ENCODE results near the gene RCL1. TPM values are rescaled to one million over a fixed set of nuclear protein-coding genes. Genes with fewer than 3 reads are reported as not detected.

Gene RCL1, protein sequence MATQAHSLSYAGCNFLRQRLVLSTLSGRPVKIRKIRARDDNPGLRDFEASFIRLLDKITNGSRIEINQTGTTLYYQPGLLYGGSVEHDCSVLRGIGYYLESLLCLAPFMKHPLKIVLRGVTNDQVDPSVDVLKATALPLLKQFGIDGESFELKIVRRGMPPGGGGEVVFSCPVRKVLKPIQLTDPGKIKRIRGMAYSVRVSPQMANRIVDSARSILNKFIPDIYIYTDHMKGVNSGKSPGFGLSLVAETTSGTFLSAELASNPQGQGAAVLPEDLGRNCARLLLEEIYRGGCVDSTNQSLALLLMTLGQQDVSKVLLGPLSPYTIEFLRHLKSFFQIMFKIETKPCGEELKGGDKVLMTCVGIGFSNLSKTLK
- 7.8 and 12.4 TPM in 2 replicates for total RNA-seq

DNA sequence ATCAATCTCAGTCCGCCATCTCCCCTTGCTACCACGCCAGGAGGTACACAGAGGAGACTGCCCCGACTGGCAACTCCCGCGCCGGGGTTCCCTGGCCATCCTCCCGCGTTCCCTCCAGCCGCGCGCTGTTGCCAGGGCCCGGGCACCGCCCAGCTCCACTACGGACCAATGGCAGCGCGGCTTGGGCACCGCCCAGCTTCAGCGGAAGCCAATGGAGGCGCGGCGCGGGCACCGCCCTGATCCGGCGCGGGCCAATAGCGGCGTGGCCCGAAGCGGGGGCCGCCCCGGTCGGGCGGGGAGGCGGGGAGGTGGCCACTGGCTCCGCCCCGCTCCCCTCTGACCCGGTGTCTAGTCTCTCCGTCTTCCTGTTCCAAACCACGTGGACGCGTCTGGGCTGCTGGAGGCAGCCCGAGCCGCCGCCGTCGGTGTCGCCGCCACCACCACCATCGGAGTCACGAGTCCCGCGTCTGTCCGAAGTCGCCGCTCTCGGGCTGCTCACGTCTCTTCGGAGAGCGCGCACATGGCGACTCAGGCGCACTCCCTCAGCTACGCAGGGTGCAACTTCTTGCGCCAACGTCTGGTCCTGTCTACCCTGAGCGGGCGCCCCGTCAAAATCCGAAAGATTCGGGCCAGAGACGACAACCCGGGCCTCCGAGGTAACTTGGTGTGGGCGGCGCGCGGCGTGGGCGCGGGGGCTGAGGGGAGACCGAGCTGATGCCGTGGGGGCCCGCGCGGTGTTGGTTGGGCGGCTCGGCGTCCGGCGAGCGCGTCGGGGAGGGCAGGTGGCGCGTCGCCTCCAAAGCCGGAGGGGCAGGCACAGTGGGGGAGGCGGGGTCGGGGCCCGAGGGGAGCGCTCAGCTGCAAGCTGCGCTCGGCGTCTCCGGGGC is at the start of gene RCL1:
Gene RCL1 (plus strand): TSS at position 373 of the 887 bp plus-strand sequence. CDS start 148 bp downstream, at position 521.

Other genes starting within 250 kb of the RCL1 start
- 4.6 and 6.7 TPM in 2 replicates for gene PLPP6, start 130.7 kb upstream of the RCL1 start, total RNA-seq
- gene SPATA6L, start 126.5 kb upstream of the RCL1 start, total RNA-seq = not detected in 2 replicates
- 21.3 and 21.5 TPM in 2 replicates for gene CDC37L1, start 113.4 kb upstream of the RCL1 start, total RNA-seq
- 55.5 and 66.6 TPM in 2 replicates for gene AK3, start 51.7 kb upstream of the RCL1 start, total RNA-seq
- 7.9 and 10.3 TPM in 2 replicates for gene JAK2, start 192.3 kb downstream of the RCL1 start, total RNA-seq

Measured in cardiac ventricle fibroblast (primary cell).